Osteoblast (primary cell): Measurements from ENCODE around the gene PXDN. TPM values are rescaled to one million over a fixed set of nuclear protein-coding genes. Genes with fewer than 3 reads are reported as not detected.
"Not testable (repeated sequence)": the region's sequence is repeated elsewhere in the genome, so short reads cannot be mapped to it uniquely, and the experiment has no call there.

Source experiments
- DNase-seq: peaks from one replicate; pipeline ENCODE4 v3.0.0; 2011; ENCODE audit warnings: low spot score, mixed read lengths; ENCODE audit not compliant: insufficient read length; ENCODE audit errors: missing footprints
- H2AFZ ChIP-seq: 2 replicates; pipeline ENCODE4 v1.6.0; 2011; ENCODE audit warnings: mild to moderate bottlenecking, low read length
- H3K27ac ChIP-seq: 2 replicates; pipeline ENCODE4 v1.5.1; 2011; ENCODE audit warnings: mild to moderate bottlenecking, low read depth, low read length, moderate library complexity
- H3K27me3 ChIP-seq: 2 replicates; pipeline ENCODE4 v1.6.0; 2012; ENCODE audit warnings: mild to moderate bottlenecking, control low read depth, inconsistent platforms, low read length, moderate library complexity; ENCODE audit not compliant: insufficient read depth
- H3K36me3 ChIP-seq: 2 replicates; pipeline ENCODE4 v1.5.1; 2011; ENCODE audit warnings: mild to moderate bottlenecking, low read length, control low read depth, moderate library complexity; ENCODE audit not compliant: insufficient read depth
- H3K4me1 ChIP-seq: 2 replicates; pipeline ENCODE4 v1.5.1; 2011; ENCODE audit warnings: mild to moderate bottlenecking, low read length, control low read depth, moderate library complexity; ENCODE audit not compliant: insufficient read depth
- H3K4me2 ChIP-seq: 2 replicates; pipeline ENCODE4 v1.6.0; 2011; ENCODE audit warnings: mild to moderate bottlenecking, low read length; ENCODE audit not compliant: insufficient read depth
- H3K4me3 ChIP-seq: fragments of 200-600 bp; sonication (generic); 3 replicates; pipeline ENCODE4 v1.5.1; 2012; ENCODE audit warnings: mild to moderate bottlenecking, low read length, inconsistent platforms; ENCODE audit not compliant: insufficient read depth
- H3K79me2 ChIP-seq: 2 replicates; pipeline ENCODE4 v1.6.0; 2012; ENCODE audit warnings: mild to moderate bottlenecking, low read length, control low read depth, inconsistent platforms; ENCODE audit not compliant: insufficient read depth
- H3K9me3 ChIP-seq: 2 replicates; pipeline ENCODE4 v1.5.1; 2011; ENCODE audit warnings: low read depth, low read length, control low read depth
- H4K20me1 ChIP-seq: 2 replicates; pipeline ENCODE4 v1.6.0; 2012; ENCODE audit warnings: mild to moderate bottlenecking, low read length, control low read depth; ENCODE audit not compliant: insufficient read depth
- CTCF ChIP-seq: IDR thresholded peaks from 2 replicates; pipeline ENCODE4 v1.5.1; 2011; ENCODE audit warnings: mild to moderate bottlenecking, low read depth, low read length, moderate library complexity; ENCODE audit errors: extremely low read depth
- total RNA-seq: library from RNA; depleted of rRNA; stranded (reverse); fragments of >200 nt; gene quantifications from 2 replicates; pipeline ENCODE4 v1.2.3, GENCODE V29; 2012

PXDN gene
- total RNA-seq, 1 donor, result 307 TPM

DNA sequence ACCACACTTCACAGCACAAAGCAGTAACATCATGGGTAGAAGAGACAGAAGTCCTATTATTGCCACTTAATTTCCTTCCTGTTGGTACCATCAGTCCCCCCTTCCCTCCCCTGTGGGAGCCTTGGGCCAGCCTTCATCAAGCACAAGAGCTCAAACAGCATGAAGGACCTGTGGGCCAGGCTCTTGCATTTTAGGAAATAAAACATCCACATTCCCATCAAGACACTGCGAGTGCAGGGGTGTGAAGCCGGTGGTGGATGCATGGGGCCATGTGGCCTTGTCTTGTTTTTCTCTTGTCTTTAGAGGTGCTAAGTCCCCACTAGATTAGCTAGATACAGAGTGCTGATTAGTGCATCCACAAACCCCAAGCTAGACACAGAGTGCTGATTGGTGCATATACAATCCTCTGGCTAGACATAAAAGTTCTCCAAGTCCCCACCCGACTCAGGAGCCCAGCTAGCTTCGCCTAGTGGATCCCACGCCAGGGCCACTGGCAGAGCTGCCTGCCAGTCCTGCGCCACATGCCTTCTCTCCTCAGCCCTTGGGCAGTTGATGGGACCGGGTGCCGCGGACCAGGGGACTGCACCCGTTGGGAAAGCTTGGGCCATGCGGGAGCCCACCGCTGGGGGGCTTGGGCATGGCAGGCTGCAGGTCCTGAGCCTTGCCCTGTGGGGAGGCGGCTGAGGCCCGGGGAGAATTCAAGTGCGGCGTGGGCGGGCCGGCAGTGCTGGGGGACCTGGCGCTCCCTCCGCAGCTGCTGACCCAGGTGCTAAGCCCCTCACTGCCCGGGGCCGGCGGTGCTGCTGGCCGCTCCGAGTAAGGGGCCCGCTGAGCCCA is 14.7 kb upstream of the PXDN start:
- no peak overlapping the region for H3K4me3 ChIP-seq
- H3K4me1 ChIP-seq, result no peaks in the 10 kb centered on the region
- no peaks in the 10 kb centered on the region for H4K20me1 ChIP-seq
- no peaks in the 10 kb centered on the region for H3K36me3 ChIP-seq
- H3K27me3 ChIP-seq, result peaks cover 1% of the 10 kb centered on the region
- H3K4me2 ChIP-seq, result no peak overlapping the region
- H3K79me2 ChIP-seq, result no peaks in the 10 kb centered on the region
- no peak overlapping the region for H3K27ac ChIP-seq
- TF ChIP-seq CTCF, result no peak
- DNase-seq, result peak; percentile 23
- H2AFZ ChIP-seq, result no peak overlapping the region
- no peaks in the 10 kb centered on the region for H3K9me3 ChIP-seq

DNA sequence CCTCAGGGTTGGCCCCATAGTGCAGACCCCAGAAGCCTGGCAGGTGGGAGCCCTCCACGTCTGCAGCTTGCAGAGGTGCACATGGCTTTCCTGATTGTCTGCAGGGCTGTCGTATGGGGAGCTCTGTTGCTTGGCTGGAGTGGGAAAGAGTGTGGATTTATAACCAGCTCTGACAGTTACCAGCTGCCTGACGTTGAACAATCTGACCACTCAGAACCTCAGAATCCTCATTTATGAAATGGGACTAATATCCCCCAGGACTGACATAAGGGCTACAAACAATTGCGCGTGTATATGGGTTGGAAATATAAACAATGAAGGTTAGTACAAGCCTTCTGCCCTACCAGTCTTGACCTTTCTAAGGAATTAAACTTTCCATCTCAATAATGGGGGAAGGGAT is 13.9 kb upstream of the PXDN start:
- DNase-seq, result no peak
- H3K9me3 ChIP-seq, result no peaks in the 10 kb centered on the region
- no peaks in the 10 kb centered on the region for H3K4me1 ChIP-seq

GRCh38 chr2:1757567-1757966 is 13.3 kb upstream of the PXDN start:
- Histone ChIP-seq H3K79me2 (no peaks in the 10 kb centered on the region), H3K9me3 (no peaks in the 10 kb centered on the region), H3K27ac (no peak overlapping the region), H3K36me3 (no peaks in the 10 kb centered on the region), H3K4me3 (no peak overlapping the region), H3K27me3 (peaks cover 11% of the 10 kb centered on the region), H3K4me1 (no peaks in the 10 kb centered on the region), H3K4me2 (no peak overlapping the region), H2AFZ (no peak overlapping the region), H4K20me1 (no peaks in the 10 kb centered on the region)
- DNase-seq, result no peak
- TF ChIP-seq CTCF, result no peak

More for the DNA sequence above, 13.9 kb upstream of the PXDN start:
- H3K79me2 ChIP-seq, result no peaks in the 10 kb centered on the region
- H3K27me3 ChIP-seq, result peaks cover 5% of the 10 kb centered on the region
- H3K4me2 ChIP-seq, result no peak overlapping the region
- no peak overlapping the region for H2AFZ ChIP-seq
- no peak for TF ChIP-seq CTCF
- H3K4me3 ChIP-seq, result no peak overlapping the region
- no peaks in the 10 kb centered on the region for H3K36me3 ChIP-seq
- H4K20me1 ChIP-seq, result no peaks in the 10 kb centered on the region
- H3K27ac ChIP-seq, result no peak overlapping the region

GRCh38 chr2:1757146-1757545 is 12.8 kb upstream of the PXDN start:
- H3K4me3 ChIP-seq, H4K20me1 ChIP-seq, H3K79me2 ChIP-seq, H3K27ac ChIP-seq, H2AFZ ChIP-seq, H3K36me3 ChIP-seq, H3K9me3 ChIP-seq, H3K4me2 ChIP-seq, H3K4me1 ChIP-seq, DNase-seq: not testable (repeated sequence)
- H3K27me3 ChIP-seq, result peaks cover 15% of the 10 kb centered on the region
